ENCODE data around the gene LAMTOR5. TPM values are rescaled to one million over a fixed set of nuclear protein-coding genes. Genes with fewer than 3 reads are reported as not detected.

Gene LAMTOR5
- total and polyA plus RNA-seq, 11 donors: 130 to 549 (median 233) TPM

GRCh38 chr1:110449661-110450651 lies 42.5 kb upstream of the LAMTOR5 start:
- WGBS, 4 donors: 44 to 55% (median 52%) methylated on average over 12 of the region's 12 CpGs
- no peak for TF ChIP-seq POLR2A (IDR thresholded peaks at IDR 0.05)
- TF ChIP-seq, protein P1, sequence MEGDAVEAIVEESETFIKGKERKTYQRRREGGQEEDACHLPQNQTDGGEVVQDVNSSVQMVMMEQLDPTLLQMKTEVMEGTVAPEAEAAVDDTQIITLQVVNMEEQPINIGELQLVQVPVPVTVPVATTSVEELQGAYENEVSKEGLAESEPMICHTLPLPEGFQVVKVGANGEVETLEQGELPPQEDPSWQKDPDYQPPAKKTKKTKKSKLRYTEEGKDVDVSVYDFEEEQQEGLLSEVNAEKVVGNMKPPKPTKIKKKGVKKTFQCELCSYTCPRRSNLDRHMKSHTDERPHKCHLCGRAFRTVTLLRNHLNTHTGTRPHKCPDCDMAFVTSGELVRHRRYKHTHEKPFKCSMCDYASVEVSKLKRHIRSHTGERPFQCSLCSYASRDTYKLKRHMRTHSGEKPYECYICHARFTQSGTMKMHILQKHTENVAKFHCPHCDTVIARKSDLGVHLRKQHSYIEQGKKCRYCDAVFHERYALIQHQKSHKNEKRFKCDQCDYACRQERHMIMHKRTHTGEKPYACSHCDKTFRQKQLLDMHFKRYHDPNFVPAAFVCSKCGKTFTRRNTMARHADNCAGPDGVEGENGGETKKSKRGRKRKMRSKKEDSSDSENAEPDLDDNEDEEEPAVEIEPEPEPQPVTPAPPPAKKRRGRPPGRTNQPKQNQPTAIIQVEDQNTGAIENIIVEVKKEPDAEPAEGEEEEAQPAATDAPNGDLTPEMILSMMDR (IDR thresholded peaks at IDR 0.05): no peak
- DNase-seq (no peak), ATAC-seq (no peak)
- no peak overlapping the region for H3K4me3 ChIP-seq
- H3K9me3 ChIP-seq: no peaks in the 10 kb centered on the region
- peaks cover 0 to 20% (median 0%) of the 10 kb centered on the region in 9 donors for H3K27me3 ChIP-seq
- no peaks in the 10 kb centered on the region for H3K4me1 ChIP-seq
- intact Hi-C loops (cut with DNase I): loop anchor here in 1 of 10 donors (5.0 kb wide), 1 partner anchor 33 kb away; no protein-coding TSS in a partner anchor
- H3K36me3 ChIP-seq: no peaks in the 10 kb centered on the region
- no peak overlapping the region for H3K27ac ChIP-seq

DNA sequence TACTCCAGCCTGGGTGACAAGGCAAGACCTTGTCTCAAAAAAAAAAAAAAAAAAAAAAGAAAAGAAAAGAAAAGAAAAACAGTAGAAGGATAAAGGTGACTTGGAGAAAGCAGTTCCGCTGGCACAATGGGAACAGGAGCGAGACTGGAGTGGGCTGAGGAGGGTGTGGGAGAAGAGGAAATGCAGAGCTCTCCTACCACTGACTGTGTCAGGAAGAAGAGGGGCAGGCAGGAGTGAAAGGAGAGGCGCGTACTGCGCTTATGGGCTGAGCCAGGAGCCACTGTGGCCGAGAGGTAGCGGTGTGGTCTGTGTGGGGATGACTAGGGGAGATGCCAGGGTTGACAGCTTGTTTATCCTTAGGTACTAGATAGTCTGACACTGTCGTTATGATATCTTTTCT lies 37.1 kb upstream of the LAMTOR5 start:
- Histone ChIP-seq H3K27me3 (peaks cover 0 to 5% (median 0%) of the 10 kb centered on the region in 9 donors), H3K4me1 (no peaks in the 10 kb centered on the region), H3K27ac (no peak overlapping the region), H3K9me3 (no peaks in the 10 kb centered on the region), H3K36me3 (no peaks in the 10 kb centered on the region), H3K4me3 (no peak overlapping the region)
- no peak for ATAC-seq
- no peak for DNase-seq
- intact Hi-C loops (cut with DNase I): no loop called here
- WGBS, 4 donors: 61 to 70% (median 66%) methylated on average over 8 of the region's 8 CpGs
- no peak for TF ChIP-seq POLR2A (IDR thresholded peaks at IDR 0.05)
- TF ChIP-seq, protein P1 (IDR thresholded peaks at IDR 0.05): no peak

DNA sequence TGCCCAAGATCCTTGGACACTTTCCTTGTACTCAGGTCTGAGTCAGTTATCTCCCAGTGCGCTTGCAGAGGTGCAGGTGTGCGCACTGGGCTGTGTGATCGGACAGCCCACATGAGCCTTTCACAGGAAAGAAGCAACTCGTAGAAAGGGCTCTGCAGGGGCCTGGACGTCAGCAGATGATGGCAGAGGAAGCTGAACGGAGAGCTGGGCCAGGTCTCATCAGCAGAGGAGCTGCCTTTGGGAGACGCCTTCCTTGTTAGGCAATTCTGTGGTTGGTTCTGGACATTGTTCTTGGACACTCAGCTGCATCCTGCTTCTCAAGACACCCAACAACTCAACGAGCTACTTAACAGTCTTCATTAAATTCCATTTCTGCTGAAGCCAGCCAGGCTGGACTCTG lies 36.0 kb upstream of the LAMTOR5 start:
- no peaks in the 10 kb centered on the region for H3K36me3 ChIP-seq
- no peaks in the 10 kb centered on the region for H3K9me3 ChIP-seq
- intact Hi-C loops (cut with DNase I): no loop called here
- ATAC-seq: no peak
- H3K4me1 ChIP-seq: no peaks in the 10 kb centered on the region
- peaks cover 0 to under 1% (median 0%) of the 10 kb centered on the region in 9 donors for H3K27me3 ChIP-seq
- no peak for DNase-seq
- H3K27ac ChIP-seq: no peak overlapping the region
- no peak for TF ChIP-seq POLR2A (IDR thresholded peaks at IDR 0.05)
- TF ChIP-seq, protein P1 (IDR thresholded peaks at IDR 0.05): no peak
- 69 to 87% (median 78%) methylated on average over 8 of the region's 8 CpGs for WGBS, 4 donors
- no peak overlapping the region for H3K4me3 ChIP-seq

DNA sequence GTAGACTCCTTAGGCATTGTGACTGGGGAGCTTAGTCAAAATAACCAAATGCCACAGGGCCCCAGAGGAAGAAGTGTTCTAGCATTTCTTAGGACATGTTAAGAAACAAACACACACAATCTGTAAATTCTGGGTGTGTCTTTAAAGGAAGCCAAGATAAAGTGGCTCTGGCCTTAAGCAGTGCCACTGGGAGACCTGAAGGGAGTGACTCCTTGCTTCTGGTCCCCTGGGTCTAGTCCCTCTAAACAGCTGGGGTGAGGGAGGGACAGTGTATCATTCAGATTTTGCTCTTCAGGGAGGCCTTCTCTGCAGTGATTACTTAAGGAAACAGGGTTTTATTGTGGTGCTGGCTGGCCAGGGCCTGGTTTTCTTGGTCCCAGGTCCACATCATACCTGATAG lies 34.4 kb upstream of the LAMTOR5 start:
- TF ChIP-seq, protein P1 (IDR thresholded peaks at IDR 0.05): no peak
- no peak for TF ChIP-seq POLR2A (IDR thresholded peaks at IDR 0.05)
- no peaks in the 10 kb centered on the region for H3K9me3 ChIP-seq
- no peaks in the 10 kb centered on the region for H3K27me3 ChIP-seq
- no peak for DNase-seq
- H3K4me3 ChIP-seq: no peak overlapping the region
- no peak overlapping the region for H3K27ac ChIP-seq
- H3K4me1 ChIP-seq: no peaks in the 10 kb centered on the region
- H3K36me3 ChIP-seq: no peaks in the 10 kb centered on the region
- intact Hi-C loops (cut with DNase I): no loop called here
- no peak for ATAC-seq

Data from heart left ventricle (tissue), 16 donors.